Tibial nerve (tissue), 4 donors: ENCODE measurements around the gene SNED1. TPM values are rescaled to one million over a fixed set of nuclear protein-coding genes. Genes with fewer than 3 reads are reported as not detected.

Source experiments
- DNase-seq, 2 donors: peaks; one replicate each; pipeline ENCODE4 v3.0.0-alpha.2; 2019; ENCODE audit warnings: low spot score in 2 of 2
- H3K27ac ChIP-seq, 4 donors: fragments of 200-600 bp; sonication (generic) in 3 of 4; one replicate each; pipeline ENCODE4 v1.5.1; 2017 to 2019; ENCODE audit warnings: mild to moderate bottlenecking in 1 of 4
- H3K27me3 ChIP-seq, 2 donors: fragments of 200-600 bp; sonication (generic) in 1 of 2; one replicate each; pipeline versions ENCODE4 v1.5.1 to v1.6.0; 2017 to 2019
- H3K36me3 ChIP-seq, 3 donors: fragments of 200-600 bp; sonication (generic); one replicate each; pipeline ENCODE4 v1.5.1; 2018 to 2019
- H3K4me1 ChIP-seq, 4 donors: fragments of 200-600 bp; sonication (generic) in 3 of 4; one replicate each; pipeline ENCODE4 v1.5.1; 2017 to 2019
- H3K4me3 ChIP-seq, 4 donors: fragments of 200-600 bp; sonication (generic) in 3 of 4; one replicate each; pipeline ENCODE4 v1.5.1; 2017 to 2019; ENCODE audit warnings: mild to moderate bottlenecking in 1 of 4, moderate library complexity in 1 of 4
- H3K9me3 ChIP-seq, 4 donors: fragments of 200-600 bp; sonication (generic) in 3 of 4; one replicate each; pipeline ENCODE4 v1.5.1; 2017 to 2019
- EP300 ChIP-seq, 2 donors: sonication (generic); formaldehyde crosslinking; IDR thresholded peaks; one replicate each; pipeline ENCODE4 v1.6.1; 2017; ENCODE audit warnings: antibody characterized with exemption in 2 of 2, mild to moderate bottlenecking in 1 of 2
- POLR2A ChIP-seq, 2 donors: fragments of 450-650 bp; IDR thresholded peaks; one replicate each; pipeline ENCODE4 v1.6.1; 2017; ENCODE audit warnings: antibody characterized with exemption in 2 of 2, mild to moderate bottlenecking in 2 of 2, moderate library complexity in 2 of 2
- WGBS, 2 donors: methylation state at CpG; one replicate each; pipeline ENCODE4 v1.1.5; 2018; 5-methylcytosine and 5-hydroxymethylcytosine counted together
- total RNA-seq, 4 donors: library from RNA; depleted of rRNA; stranded (reverse); fragments of >200 nt; gene quantifications; one replicate each; pipeline ENCODE4 v1.1.0, GENCODE V29; 2016
- TF ChIP-seq, protein P1 (sequence below), 5 experiments: fragments of 200-600 bp in 3 of 5; fragments of 450-650 bp in 2 of 5; sonication (generic) in 3 of 5; IDR thresholded peaks; one replicate each; pipeline ENCODE4 v1.5.1; 2016 to 2019; ENCODE audit warnings: antibody characterized with exemption in 5 of 5, mild to moderate bottlenecking in 3 of 5, moderate library complexity in 2 of 5

SNED1 gene
- total RNA-seq, 4 donors from 2014 or later: 116 to 226 (median 141) TPM

DNA sequence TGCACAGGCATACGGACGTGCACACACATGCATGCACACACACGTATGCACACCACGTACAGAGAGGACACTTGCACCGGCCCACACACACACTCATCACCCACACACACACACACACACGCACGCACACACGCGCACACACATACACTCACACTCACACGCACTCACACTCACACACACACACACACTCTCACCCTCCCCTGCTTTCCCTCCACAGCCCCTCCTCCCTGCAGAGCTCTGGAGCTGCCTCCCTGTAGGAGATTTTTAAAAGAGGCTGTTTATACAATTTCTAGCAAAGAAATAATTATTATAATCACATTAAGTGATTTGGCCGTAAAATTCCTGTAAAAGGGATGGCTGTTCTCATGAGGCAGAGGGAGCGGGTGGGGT lies 36.5 kb upstream of the SNED1 start:
- peak overlapping the region in 1 of 4 donors; percentile 20 for H3K4me3 ChIP-seq
- peak; percentile 4 to 15 for DNase-seq
- WGBS, 2 donors: 21 to 23% methylated on average over 12 of the region's 12 CpGs
- H3K36me3 ChIP-seq: no peaks in the 10 kb centered on the region
- peak overlapping the region; percentile 70 to 91 (median 83) for H3K27ac ChIP-seq
- no peaks in the 10 kb centered on the region for H3K27me3 ChIP-seq
- H3K4me1 ChIP-seq: peaks cover 5 to 86% (median 50%) of the 10 kb centered on the region in 4 donors
- TF ChIP-seq, protein P1, sequence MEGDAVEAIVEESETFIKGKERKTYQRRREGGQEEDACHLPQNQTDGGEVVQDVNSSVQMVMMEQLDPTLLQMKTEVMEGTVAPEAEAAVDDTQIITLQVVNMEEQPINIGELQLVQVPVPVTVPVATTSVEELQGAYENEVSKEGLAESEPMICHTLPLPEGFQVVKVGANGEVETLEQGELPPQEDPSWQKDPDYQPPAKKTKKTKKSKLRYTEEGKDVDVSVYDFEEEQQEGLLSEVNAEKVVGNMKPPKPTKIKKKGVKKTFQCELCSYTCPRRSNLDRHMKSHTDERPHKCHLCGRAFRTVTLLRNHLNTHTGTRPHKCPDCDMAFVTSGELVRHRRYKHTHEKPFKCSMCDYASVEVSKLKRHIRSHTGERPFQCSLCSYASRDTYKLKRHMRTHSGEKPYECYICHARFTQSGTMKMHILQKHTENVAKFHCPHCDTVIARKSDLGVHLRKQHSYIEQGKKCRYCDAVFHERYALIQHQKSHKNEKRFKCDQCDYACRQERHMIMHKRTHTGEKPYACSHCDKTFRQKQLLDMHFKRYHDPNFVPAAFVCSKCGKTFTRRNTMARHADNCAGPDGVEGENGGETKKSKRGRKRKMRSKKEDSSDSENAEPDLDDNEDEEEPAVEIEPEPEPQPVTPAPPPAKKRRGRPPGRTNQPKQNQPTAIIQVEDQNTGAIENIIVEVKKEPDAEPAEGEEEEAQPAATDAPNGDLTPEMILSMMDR (IDR thresholded peaks at IDR 0.05): no peak
- no peak for TF ChIP-seq EP300 (IDR thresholded peaks at IDR 0.05)
- TF ChIP-seq POLR2A (IDR thresholded peaks at IDR 0.05): no peak
- no peaks in the 10 kb centered on the region for H3K9me3 ChIP-seq

DNA sequence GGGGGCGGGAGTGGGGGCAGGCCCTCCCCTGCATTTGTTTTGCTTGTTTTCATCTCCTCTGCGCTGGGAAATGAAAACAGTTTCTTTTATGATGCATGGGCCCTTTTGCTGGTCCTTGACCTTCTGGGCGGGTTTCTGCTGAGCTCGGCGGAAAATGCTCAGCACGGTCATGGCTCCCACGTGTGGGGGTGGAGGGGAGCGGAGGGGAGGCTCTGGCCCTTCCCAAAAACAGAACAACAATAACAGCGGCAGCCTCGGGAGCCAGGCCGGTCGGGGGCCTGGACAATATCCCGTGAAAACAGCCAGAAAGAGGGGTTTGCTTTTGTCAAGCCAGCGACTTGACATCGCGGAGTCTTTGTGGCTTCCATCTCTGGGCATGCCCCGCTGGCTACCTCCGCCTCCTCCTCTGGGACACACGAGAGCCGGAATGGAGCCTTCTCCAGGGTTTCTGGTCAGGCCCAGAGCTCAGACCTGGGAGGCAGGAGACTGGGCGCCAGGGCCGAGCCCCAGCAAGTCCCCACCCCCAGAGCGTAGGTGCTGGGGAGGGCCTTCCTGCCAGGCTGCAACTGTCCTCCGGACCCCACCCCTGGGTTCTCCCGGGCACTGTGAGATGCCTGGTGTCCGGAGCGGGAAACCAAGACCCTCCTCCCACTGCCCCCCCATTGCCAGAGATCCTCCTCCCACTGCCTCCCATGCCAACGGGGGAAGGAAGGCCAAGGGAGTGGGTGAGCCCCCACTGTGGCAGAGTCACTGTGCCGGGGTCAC lies 35.9 kb upstream of the SNED1 start:
- Histone ChIP-seq H3K9me3 (no peaks in the 10 kb centered on the region), H3K4me1 (peaks cover 5 to 80% (median 48%) of the 10 kb centered on the region in 4 donors), H3K36me3 (no peaks in the 10 kb centered on the region), H3K4me3 (peak overlapping the region in 1 of 4 donors; percentile 20), H3K27ac (peak overlapping the region; percentile 70 to 91 (median 83)), H3K27me3 (no peaks in the 10 kb centered on the region)
- TF ChIP-seq EP300 (IDR thresholded peaks at IDR 0.05): peak in 1 of 2 donors; percentile 84
- TF ChIP-seq, protein P1 (IDR thresholded peaks at IDR 0.05): no peak
- TF ChIP-seq POLR2A (IDR thresholded peaks at IDR 0.05): no peak
- WGBS, 2 donors: 12 to 21% methylated on average over 25 of the region's 29 CpGs
- DNase-seq: peak; percentile 51 to 52

DNA sequence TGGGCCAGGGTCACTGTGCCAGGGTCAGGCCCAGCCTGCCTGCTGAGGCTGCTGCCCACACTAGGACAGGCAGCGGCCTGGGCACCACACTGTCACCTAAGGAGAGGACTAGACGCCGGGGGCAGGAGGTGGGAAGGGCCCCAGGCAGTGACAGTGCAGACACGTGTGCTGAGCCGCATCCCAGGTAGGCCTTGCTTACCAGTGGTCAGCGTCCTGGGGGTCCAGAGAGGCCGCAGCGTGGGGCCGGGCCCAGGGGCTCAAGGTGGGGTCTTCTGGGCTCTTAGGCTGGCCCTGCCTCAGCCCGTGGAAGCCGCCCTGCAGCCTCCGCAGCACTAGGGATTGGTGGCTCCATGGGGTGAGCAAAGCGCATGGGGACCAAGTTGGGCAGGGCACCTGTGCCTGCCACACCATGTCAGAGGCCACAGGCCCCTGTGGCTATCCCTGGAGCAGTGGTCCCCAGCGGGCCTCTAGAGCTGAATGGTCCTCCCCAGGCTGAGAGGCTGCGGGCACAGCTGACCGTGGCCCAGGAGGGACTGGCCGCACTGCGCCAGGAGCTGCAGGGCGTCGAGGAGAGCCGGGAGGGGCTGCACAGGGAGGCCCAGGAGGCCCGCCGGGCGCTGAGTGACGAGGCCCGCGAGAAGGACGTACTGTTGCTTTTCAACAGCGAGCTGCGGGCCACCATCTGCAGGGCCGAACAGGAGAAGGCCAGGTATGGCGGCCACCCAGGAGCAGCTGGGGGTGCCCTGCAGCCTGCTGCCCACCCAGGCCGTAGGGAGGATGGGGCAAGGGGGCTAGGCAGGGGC lies 35.2 kb upstream of the SNED1 start:
- no peaks in the 10 kb centered on the region for H3K27me3 ChIP-seq
- no peaks in the 10 kb centered on the region for H3K36me3 ChIP-seq
- peaks cover 5 to 73% (median 40%) of the 10 kb centered on the region in 4 donors for H3K4me1 ChIP-seq
- no peak overlapping the region for H3K4me3 ChIP-seq
- peak overlapping the region; percentile 70 to 91 (median 83) for H3K27ac ChIP-seq
- TF ChIP-seq, protein P1 (IDR thresholded peaks at IDR 0.05): no peak
- TF ChIP-seq EP300 (IDR thresholded peaks at IDR 0.05): no peak
- no peak for TF ChIP-seq POLR2A (IDR thresholded peaks at IDR 0.05)
- H3K9me3 ChIP-seq: no peaks in the 10 kb centered on the region
- peak; percentile 4 to 11 for DNase-seq
- 90 to 94% methylated on average over 19 to 26 of the region's 33 CpGs for WGBS, 2 donors

DNA sequence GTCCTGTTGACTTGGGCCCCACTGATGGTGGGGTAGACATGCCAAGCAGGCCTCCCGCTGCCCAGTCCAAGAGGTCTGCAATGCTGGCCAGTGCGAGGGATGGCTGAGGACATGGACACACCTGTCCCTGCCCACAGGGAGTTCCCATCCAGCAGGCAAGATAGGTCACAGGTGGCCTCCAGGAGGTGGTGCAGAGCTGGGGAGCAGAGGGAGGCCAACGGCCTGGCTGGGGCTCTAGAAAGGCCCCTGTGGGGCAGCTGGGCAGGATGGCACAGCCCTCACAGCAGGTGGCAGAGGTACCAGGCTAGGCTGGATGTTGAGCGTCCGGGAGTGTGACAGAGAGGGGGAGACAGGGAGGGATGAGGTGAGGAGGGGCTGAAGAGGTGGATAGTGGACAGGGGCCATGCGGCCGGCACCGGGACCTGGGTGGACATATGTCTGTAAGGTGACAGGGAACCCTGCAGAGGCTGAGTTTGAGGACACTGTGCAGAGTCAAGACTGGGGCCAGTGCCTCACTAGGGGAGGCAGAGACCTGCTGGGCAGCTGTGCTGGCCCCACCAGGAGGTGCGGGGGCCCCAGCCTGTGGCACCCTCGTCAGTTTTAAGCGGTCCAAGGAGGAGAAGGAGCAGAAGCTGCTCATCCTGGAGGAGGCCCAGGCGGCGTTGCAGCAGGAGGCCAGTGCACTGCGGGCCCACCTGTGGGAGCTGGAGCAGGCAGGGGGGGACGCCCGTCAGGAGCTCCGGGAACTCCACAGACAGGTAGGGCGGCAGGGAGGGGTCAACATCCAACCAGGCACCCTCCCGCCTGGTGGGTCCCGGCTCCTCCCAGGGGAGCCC lies 34.3 kb upstream of the SNED1 start:
- no peak overlapping the region for H3K4me3 ChIP-seq
- no peaks in the 10 kb centered on the region for H3K36me3 ChIP-seq
- H3K27me3 ChIP-seq: no peaks in the 10 kb centered on the region
- H3K4me1 ChIP-seq: peaks cover 5 to 64% (median 34%) of the 10 kb centered on the region in 4 donors
- peak; percentile 3 to 8 for DNase-seq
- TF ChIP-seq, protein P1 (IDR thresholded peaks at IDR 0.05): no peak
- TF ChIP-seq POLR2A (IDR thresholded peaks at IDR 0.05) (no peak), EP300 (IDR thresholded peaks at IDR 0.05) (no peak)
- peak overlapping the region in 1 of 4 donors; percentile 90 for H3K27ac ChIP-seq
- WGBS, 2 donors: 93 to 99% methylated on average over 14 to 18 of the region's 20 CpGs
- H3K9me3 ChIP-seq: no peaks in the 10 kb centered on the region
